Prostate gland (tissue), 2 donors: ENCODE results near the gene NCAPG2. TPM values are rescaled to one million over a fixed set of nuclear protein-coding genes. Genes with fewer than 3 reads are reported as not detected.

ENCODE experiments used
- DNase-seq: peaks from one replicate; pipeline ENCODE4 v3.0.0-alpha.2; 2019; ENCODE audit warnings: low spot score
- H3K27ac ChIP-seq, 2 donors: fragments of 200-600 bp; sonication (generic); 2 replicates each; pipeline ENCODE4 v1.5.1; 2017 to 2019
- H3K27me3 ChIP-seq: fragments of 200-600 bp; sonication (generic); replicated peaks from 2 replicates; pipeline ENCODE4 v1.5.1; 2019; ENCODE audit not compliant: insufficient read depth
- H3K36me3 ChIP-seq, 2 donors: fragments of 200-600 bp; sonication (generic); 1 replicate in 1 of 2; 2 replicates in 1 of 2; pipeline versions ENCODE4 v1.5.1 to v1.8.1; 2017 to 2019
- H3K4me1 ChIP-seq: fragments of 200-600 bp; sonication (generic); replicated peaks from 2 replicates; pipeline ENCODE4 v1.5.1; 2019
- H3K4me3 ChIP-seq, 2 donors: fragments of 200-600 bp; sonication (generic); 2 replicates each; pipeline ENCODE4 v1.5.1; 2017 to 2019
- H3K9me3 ChIP-seq: fragments of 200-600 bp; sonication (generic); 2 replicates; pipeline ENCODE4 v1.5.1; 2017
- POLR2A ChIP-seq: fragments of 450-650 bp; IDR thresholded peaks from one replicate; pipeline ENCODE4 v1.6.1; 2016; ENCODE audit warnings: antibody characterized with exemption, mild to moderate bottlenecking
- POLR2AphosphoS5 ChIP-seq: sonication (generic); formaldehyde crosslinking; IDR thresholded peaks from one replicate; pipeline ENCODE4 v1.6.1; 2017; ENCODE audit warnings: antibody characterized with exemption
- WGBS: methylation state at CpG from one replicate; pipeline ENCODE4 v1.1.5; 2018; 5-methylcytosine and 5-hydroxymethylcytosine counted together
- intact Hi-C: fragments of 100-400 bp; cut with DNase I; formaldehyde crosslinking; loops from one replicate; pipeline ENCODE4 v1.14.2; 2022
- total RNA-seq, 2 donors: library from RNA; depleted of rRNA; stranded (reverse); fragments of >200 nt; gene quantifications; one replicate each; pipeline ENCODE4 v1.1.0, GENCODE V29; 2016
- TF ChIP-seq, protein P1 (sequence below), 4 experiments: fragments of 200-600 bp in 2 of 4; fragments of 450-650 bp in 2 of 4; sonication (generic) in 2 of 4; IDR thresholded peaks; 1 replicate in 3 of 4; 2 replicates in 1 of 4; pipeline ENCODE4 v1.5.1; 2016 to 2019; ENCODE audit warnings: antibody characterized with exemption in 4 of 4, mild to moderate bottlenecking in 2 of 4, moderate library complexity in 2 of 4

NCAPG2 gene
- total RNA-seq, 2 donors from 2014 or later, result 7.9 to 11.9 TPM

DNA sequence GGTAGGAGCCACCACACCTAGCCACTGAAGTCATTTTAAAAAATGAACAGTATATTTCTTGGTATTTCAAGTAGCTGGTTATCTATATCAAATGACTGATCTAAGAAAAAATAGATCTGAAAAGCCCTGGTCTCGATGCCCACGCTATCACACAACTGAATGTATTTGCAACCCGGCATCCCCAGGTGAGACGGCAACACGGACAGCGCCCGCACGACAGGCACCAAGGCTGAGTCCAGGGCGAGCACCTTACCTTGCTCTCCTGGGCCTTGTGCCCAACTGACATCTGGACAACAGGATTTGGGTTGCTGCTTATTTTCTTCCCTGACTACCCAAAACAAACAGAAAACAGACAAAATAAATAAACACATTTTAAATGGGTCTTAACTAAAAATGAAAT lies 44.8 kb upstream of the NCAPG2 start:
- H3K27ac ChIP-seq, result no peak overlapping the region
- no peaks in the 10 kb centered on the region for H3K36me3 ChIP-seq
- H3K27me3 ChIP-seq, result no peaks in the 10 kb centered on the region
- TF ChIP-seq POLR2AphosphoS5, result no peak
- no peak for TF ChIP-seq POLR2A
- TF ChIP-seq, protein P1, sequence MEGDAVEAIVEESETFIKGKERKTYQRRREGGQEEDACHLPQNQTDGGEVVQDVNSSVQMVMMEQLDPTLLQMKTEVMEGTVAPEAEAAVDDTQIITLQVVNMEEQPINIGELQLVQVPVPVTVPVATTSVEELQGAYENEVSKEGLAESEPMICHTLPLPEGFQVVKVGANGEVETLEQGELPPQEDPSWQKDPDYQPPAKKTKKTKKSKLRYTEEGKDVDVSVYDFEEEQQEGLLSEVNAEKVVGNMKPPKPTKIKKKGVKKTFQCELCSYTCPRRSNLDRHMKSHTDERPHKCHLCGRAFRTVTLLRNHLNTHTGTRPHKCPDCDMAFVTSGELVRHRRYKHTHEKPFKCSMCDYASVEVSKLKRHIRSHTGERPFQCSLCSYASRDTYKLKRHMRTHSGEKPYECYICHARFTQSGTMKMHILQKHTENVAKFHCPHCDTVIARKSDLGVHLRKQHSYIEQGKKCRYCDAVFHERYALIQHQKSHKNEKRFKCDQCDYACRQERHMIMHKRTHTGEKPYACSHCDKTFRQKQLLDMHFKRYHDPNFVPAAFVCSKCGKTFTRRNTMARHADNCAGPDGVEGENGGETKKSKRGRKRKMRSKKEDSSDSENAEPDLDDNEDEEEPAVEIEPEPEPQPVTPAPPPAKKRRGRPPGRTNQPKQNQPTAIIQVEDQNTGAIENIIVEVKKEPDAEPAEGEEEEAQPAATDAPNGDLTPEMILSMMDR (IDR thresholded peaks at IDR 0.05), result no peak
- intact Hi-C loops, result no loop called here
- 97% methylated on average over 9 of the region's 9 CpGs for WGBS
- no peaks in the 10 kb centered on the region for H3K4me1 ChIP-seq
- H3K4me3 ChIP-seq, result no peak overlapping the region
- no peak for DNase-seq
- H3K9me3 ChIP-seq, result no peaks in the 10 kb centered on the region

DNA sequence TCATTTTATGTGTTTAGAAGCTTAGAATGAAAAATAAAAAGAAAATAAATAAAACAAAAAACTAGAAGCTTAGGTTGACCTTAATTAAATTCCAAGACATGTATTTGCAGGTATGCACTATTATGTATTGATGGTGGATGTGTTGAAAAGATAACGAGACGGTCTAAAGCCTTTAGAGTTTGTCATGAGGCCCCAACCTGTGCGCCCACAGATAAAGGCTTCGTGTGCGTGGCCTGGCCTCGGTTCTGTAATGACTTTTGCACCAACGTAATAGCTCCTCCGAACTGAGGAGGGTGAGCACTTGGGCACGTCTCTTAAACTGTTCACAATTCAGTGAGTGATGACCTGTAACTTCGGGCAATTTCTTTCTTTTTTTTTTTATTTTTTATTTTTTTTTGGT lies 43.7 kb upstream of the NCAPG2 start:
- Histone ChIP-seq H3K36me3 (no peaks in the 10 kb centered on the region), H3K4me3 (no peak overlapping the region), H3K9me3 (no peaks in the 10 kb centered on the region), H3K27ac (no peak overlapping the region), H3K4me1 (no peaks in the 10 kb centered on the region), H3K27me3 (no peaks in the 10 kb centered on the region)
- TF ChIP-seq POLR2A (no peak), POLR2AphosphoS5 (no peak)
- TF ChIP-seq, protein P1 (IDR thresholded peaks at IDR 0.05), result no peak
- WGBS, result 82% methylated on average over 10 of the region's 10 CpGs
- DNase-seq, result no peak
- intact Hi-C loops, result no loop called here

DNA sequence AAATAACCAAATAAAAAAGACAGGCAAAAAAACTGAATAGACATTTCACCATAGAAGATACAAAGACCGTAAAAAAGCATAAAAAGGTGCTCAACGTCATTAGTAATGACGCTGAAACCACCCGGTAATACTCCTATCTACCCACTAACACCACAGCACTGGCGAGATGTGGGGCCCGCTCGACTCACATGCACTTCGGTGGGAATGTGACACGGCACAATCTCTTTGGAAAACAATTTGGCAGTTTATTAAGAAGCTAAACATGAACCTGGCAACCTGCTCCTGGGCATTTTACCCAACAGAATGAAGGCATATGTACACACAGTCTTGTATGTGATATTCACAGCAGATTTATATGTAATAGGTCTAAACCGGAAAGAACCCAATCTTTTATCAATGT lies 42.8 kb upstream of the NCAPG2 start:
- no peaks in the 10 kb centered on the region for H3K36me3 ChIP-seq
- WGBS, result 96% methylated on average over 10 of the region's 10 CpGs
- H3K27me3 ChIP-seq, result no peaks in the 10 kb centered on the region
- no peaks in the 10 kb centered on the region for H3K4me1 ChIP-seq
- DNase-seq, result no peak
- H3K9me3 ChIP-seq, result no peaks in the 10 kb centered on the region
- H3K27ac ChIP-seq, result no peak overlapping the region
- TF ChIP-seq POLR2AphosphoS5 (no peak), POLR2A (no peak)
- TF ChIP-seq, protein P1 (IDR thresholded peaks at IDR 0.05), result no peak
- intact Hi-C loops, result no loop called here
- H3K4me3 ChIP-seq, result no peak overlapping the region

GRCh38 chr7:158746957-158747356 lies 42.4 kb upstream of the NCAPG2 start:
- TF ChIP-seq POLR2A (no peak), POLR2AphosphoS5 (no peak)
- TF ChIP-seq, protein P1 (IDR thresholded peaks at IDR 0.05), result no peak
- no peak for DNase-seq
- no peak overlapping the region for H3K4me3 ChIP-seq
- H3K36me3 ChIP-seq, result no peaks in the 10 kb centered on the region
- 88% methylated on average over 9 of the region's 9 CpGs for WGBS
- no peaks in the 10 kb centered on the region for H3K4me1 ChIP-seq
- H3K27ac ChIP-seq, result no peak overlapping the region
- intact Hi-C loops, result no loop called here
- no peaks in the 10 kb centered on the region for H3K27me3 ChIP-seq
- no peaks in the 10 kb centered on the region for H3K9me3 ChIP-seq

DNA sequence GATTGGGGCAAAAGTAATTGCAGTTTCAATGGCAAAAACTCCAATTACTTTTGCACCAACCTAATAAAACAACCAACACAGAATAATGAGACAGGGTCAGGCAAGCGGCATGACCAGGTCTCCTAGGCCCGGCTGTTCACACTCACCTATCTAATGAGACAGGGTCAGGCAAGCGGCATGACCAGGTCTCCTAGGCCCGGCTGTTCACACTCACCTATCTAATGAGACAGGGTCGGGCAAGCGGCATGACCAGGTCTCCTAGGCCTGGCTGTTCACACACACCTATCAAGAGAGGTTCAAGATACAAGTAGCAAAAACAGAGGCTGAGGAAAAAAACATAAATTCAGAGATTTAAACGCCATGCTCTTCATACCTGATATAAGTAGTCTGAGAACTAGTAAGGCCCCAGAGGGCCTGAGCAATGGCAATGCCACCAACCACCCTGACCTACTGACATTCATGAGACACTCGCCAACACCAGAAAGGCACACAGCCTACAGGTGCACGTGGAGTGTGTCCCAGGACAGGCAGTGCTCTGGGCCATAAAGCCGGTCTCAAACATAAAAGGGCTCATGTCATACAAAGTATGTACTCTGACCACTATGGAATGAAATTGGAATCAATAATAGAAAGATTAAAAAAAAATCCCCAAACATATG lies 40.6 kb upstream of the NCAPG2 start:
- H3K9me3 ChIP-seq, result no peaks in the 10 kb centered on the region
- H3K4me3 ChIP-seq, result no peak overlapping the region
- 81% methylated on average over 10 of the region's 10 CpGs for WGBS
- intact Hi-C loops, result no loop called here
- TF ChIP-seq POLR2AphosphoS5 (no peak), POLR2A (no peak)
- TF ChIP-seq, protein P1 (IDR thresholded peaks at IDR 0.05), result no peak
- no peak overlapping the region for H3K27ac ChIP-seq
- no peak for DNase-seq
- no peaks in the 10 kb centered on the region for H3K36me3 ChIP-seq
- no peaks in the 10 kb centered on the region for H3K27me3 ChIP-seq
- no peaks in the 10 kb centered on the region for H3K4me1 ChIP-seq
